GM12878 (cell line): ENCODE data around the gene NOL12. TPM values are rescaled to one million over a fixed set of nuclear protein-coding genes. Genes with fewer than 3 reads are reported as not detected.

Experiments used
- ATAC-seq: fragments of 200-7000 bp; cut with Tn5 transposase; 3 replicates; pipeline ENCODE4 v1.9.1; 2020; ENCODE audit warnings: mild to moderate bottlenecking, moderate library complexity
- BruUV-seq: library from RNA; stranded (reverse); fragments of 400-500 nt; replicated peaks from 2 replicates; lab custom pipeline; 2021; lab: Mats Ljungman, UMichigan
- CTCF ChIA-PET: fragments of 300-600 bp; sonication (Branson Sonifier 250); formaldehyde crosslinking; extraction: SDS; loops from one replicate; lab custom pipeline; 2021; ENCODE audit warnings: inconsistent platforms; lab: Yijun Ruan, JAX
- POLR2A ChIA-PET: fragments of 350-600 bp; formaldehyde crosslinking; extraction: SDS; loops from one replicate; lab custom pipeline; 2021; ENCODE audit warnings: inconsistent platforms; lab: Charles Lee
- RAD21 ChIA-PET: fragments of 300-600 bp; sonication (Branson Sonifier 250); formaldehyde crosslinking; loops from one replicate; lab custom pipeline; 2023; ENCODE audit warnings: antibody characterized with exemption; ENCODE audit not compliant: unreplicated experiment; lab: Charles Lee
- SMC1A ChIA-PET: fragments of 300-600 bp; sonication (Branson Sonifier 250); formaldehyde crosslinking; loops from one replicate; lab custom pipeline; 2023; ENCODE audit not compliant: unreplicated experiment, uncharacterized antibody; lab: Charles Lee
- DNase-seq: peaks from one replicate; pipeline ENCODE4 v3.0.0-alpha.2; 2011; ENCODE audit warnings: low read depth, low spot score
- FAIRE-seq: peaks from 3 replicates; lab custom pipeline; 2011; peaks lifted over from hg19 to GRCh38; lab: Jason Lieb, UNC
- H2AFZ ChIP-seq: 2 replicates; pipeline ENCODE4 v1.6.0; 2011; ENCODE audit warnings: low read depth, low read length, control low read depth; ENCODE audit not compliant: control insufficient read depth
- H3K27ac ChIP-seq: 2 replicates; pipeline ENCODE4 v1.5.1; 2011; ENCODE audit warnings: control low read depth; ENCODE audit not compliant: control insufficient read depth, insufficient read depth
- H3K27me3 ChIP-seq, 2 experiments: replicated peaks in 1 of 2; 2 replicates each; pipeline versions ENCODE4 v1.6.0 to v1.6.1; 2011; ENCODE audit warnings: low read length in 1 of 2; ENCODE audit not compliant: control insufficient read depth in 2 of 2, insufficient read depth in 2 of 2
- H3K36me3 ChIP-seq, 2 experiments: 2 replicates each; pipeline ENCODE4 v1.5.1; 2011; ENCODE audit warnings: low read length in 1 of 2; ENCODE audit not compliant: control insufficient read depth in 2 of 2, insufficient read depth in 2 of 2
- H3K4me1 ChIP-seq: 2 replicates; pipeline ENCODE4 v1.6.1; 2011; ENCODE audit warnings: mild to moderate bottlenecking, low read length, moderate library complexity, mixed read lengths; ENCODE audit not compliant: control insufficient read depth, insufficient read depth
- H3K4me2 ChIP-seq: 2 replicates; pipeline ENCODE4 v1.6.0; 2011; ENCODE audit warnings: control low read depth; ENCODE audit not compliant: control insufficient read depth, insufficient read depth
- H3K4me3 ChIP-seq: fragments of 200-600 bp; sonication (generic); 2 replicates; pipeline ENCODE4 v1.5.1; 2016
- H3K79me2 ChIP-seq: 2 replicates; pipeline ENCODE4 v1.6.0; 2011; ENCODE audit warnings: low read length; ENCODE audit not compliant: control insufficient read depth, insufficient read depth
- H3K9ac ChIP-seq: 2 replicates; pipeline ENCODE4 v1.8.0; 2011; ENCODE audit warnings: low read length, control low read depth, mixed read lengths; ENCODE audit not compliant: control insufficient read depth, insufficient read depth
- H3K9me3 ChIP-seq: replicated peaks from 3 replicates; pipeline ENCODE4 v1.5.1; 2011; ENCODE audit warnings: mild to moderate bottlenecking, low read length; ENCODE audit not compliant: control insufficient read depth, insufficient read depth
- H4K20me1 ChIP-seq: 2 replicates; pipeline ENCODE4 v1.6.0; 2011; ENCODE audit not compliant: control insufficient read depth, insufficient read depth
- CHD1 ChIP-seq: IDR thresholded peaks from 2 replicates; pipeline ENCODE4 v1.6.1; 2012; ENCODE audit warnings: low read depth, low read length, improper control_type of control experiment
- FOS ChIP-seq: IDR thresholded peaks from 3 replicates; pipeline ENCODE4 v1.6.1; 2011; ENCODE audit warnings: borderline replicate concordance; ENCODE audit not compliant: insufficient read length; ENCODE audit errors: extremely low read depth
- HCFC1 ChIP-seq: fragments of 150-350 bp; IDR thresholded peaks from 2 replicates; pipeline ENCODE4 v1.6.1; 2014; ENCODE audit warnings: low read length
- HDAC2 ChIP-seq: fragments of 200-600 bp; sonication (generic); IDR thresholded peaks from 2 replicates; pipeline ENCODE4 v1.6.1; 2017
- KLF5 ChIP-seq: fragments of 450-650 bp; IDR thresholded peaks from 2 replicates; pipeline ENCODE4 v1.6.1; 2014; ENCODE audit warnings: mild to moderate bottlenecking; ENCODE audit not compliant: partially characterized antibody
- PBX3 ChIP-seq: IDR thresholded peaks from 2 replicates; pipeline ENCODE4 v1.6.1; 2011; ENCODE audit warnings: mild to moderate bottlenecking, low read depth, low read length, moderate library complexity; ENCODE audit not compliant: insufficient replicate concordance
- RAD51 ChIP-seq: fragments of 450-650 bp; IDR thresholded peaks from 2 replicates; pipeline ENCODE4 v1.6.1; 2016; ENCODE audit warnings: moderate library complexity, mild to moderate bottlenecking, inconsistent platforms
- RB1 ChIP-seq: fragments of 450-650 bp; formaldehyde crosslinking; IDR thresholded peaks from 2 replicates; pipeline ENCODE4 v1.6.1; 2017; ENCODE audit warnings: mild to moderate bottlenecking, borderline replicate concordance
- RUNX3 ChIP-seq: IDR thresholded peaks from 2 replicates; pipeline ENCODE4 v1.6.1; 2012; ENCODE audit warnings: low read length, inconsistent platforms
- SMAD1 ChIP-seq: fragments of 450-650 bp; IDR thresholded peaks from 2 replicates; pipeline ENCODE4 v1.6.1; 2018; ENCODE audit warnings: mild to moderate bottlenecking, low read depth; ENCODE audit not compliant: partially characterized antibody
- SREBF2 ChIP-seq: IDR thresholded peaks from 2 replicates; pipeline ENCODE4 v1.6.1; 2012; ENCODE audit warnings: mild to moderate bottlenecking, low read length
- SRF ChIP-seq, 2 experiments: IDR thresholded peaks; 2 replicates each; pipeline ENCODE4 v1.6.1; 2011; ENCODE audit warnings: low read depth in 2 of 2, low read length in 2 of 2, mild to moderate bottlenecking in 1 of 2, moderate library complexity in 1 of 2
- TARDBP ChIP-seq: IDR thresholded peaks from 2 replicates; pipeline ENCODE4 v1.6.1; 2016; ENCODE audit warnings: borderline replicate concordance
- WRNIP1 ChIP-seq: IDR thresholded peaks from 2 replicates; pipeline ENCODE4 v1.6.1; 2011; ENCODE audit warnings: low read depth, low read length, improper control_type of control experiment, borderline replicate concordance
- ZNF274 ChIP-seq: IDR thresholded peaks from one replicate; pipeline ENCODE4 v1.8.0; 2011; ENCODE audit not compliant: insufficient read length, insufficient read depth
- WGBS: methylation state at CpG from one replicate; pipeline ENCODE4 v1.1.6; 2016; ENCODE audit warnings: low lambda C conversion rate; ENCODE audit not compliant: insufficient replicate concordance, insufficient coverage; ENCODE audit errors: missing lambda C conversion rate; 5-methylcytosine and 5-hydroxymethylcytosine counted together
- in situ Hi-C: fragments of 300-500 bp; cut with MboI; formaldehyde crosslinking; loops from 9 replicates; pipeline ENCODE4 v1.14.3; 2018; ENCODE audit warnings: mixed read lengths
- intact Hi-C: fragments of 100-400 bp; cut with micrococcal nuclease; formaldehyde crosslinking; loops from one replicate; pipeline ENCODE4 v1.14.2; 2022; ENCODE audit not compliant: unreplicated experiment
- polyA plus RNA-seq, 11 experiments: library from polyadenylated mRNA; depleted of rRNA in 4 of 11; unstranded in 6 of 11; stranded (reverse) in 5 of 11; fragments of >200 nt; fragmentation: Nextera tagmentation in 4 of 11; fragmentation: Illumina TruSeq in 1 of 11; extraction: Ambion mirVana in 4 of 11; extraction: Trizol in 1 of 11; gene quantifications; 1 replicate in 1 of 11; 2 replicates in 10 of 11; pipeline versions ENCODE4 v1.2.1 to v1.2.3, GENCODE V29; 2011 to 2016; ENCODE audit warnings: inconsistent platforms in 2 of 11, missing spikeins in 2 of 11, low read depth in 1 of 11
- total RNA-seq, 4 experiments: library from RNA; depleted of rRNA in 3 of 4; stranded (reverse); fragments of >200 nt in 3 of 4; fragmentation: Illumina TruSeq in 1 of 4; extraction: Trizol in 1 of 4; gene quantifications; 2 replicates each; pipeline versions ENCODE4 v1.2.1 to v1.2.3, GENCODE V29; 2013 to 2021

The NOL12 gene
- total and polyA plus RNA-seq, 10 of the 15 experiments (the other 5 are each of a cell fraction or from before 2014, with no cell fraction given), result 3.3 to 69.4 (median 41.1) TPM

- no peak overlapping the region for H3K4me3 ChIP-seq
- no TSS peak for BruUV-seq
- ATAC-seq (no peak), FAIRE-seq (no peak), DNase-seq (no peak)
- H3K9me3 ChIP-seq, result no peaks in the 10 kb centered on the region
- TF ChIP-seq RB1 (no peak), SMAD1 (no peak), RUNX3 (no peak), HDAC2 (no peak), SRF (IDR thresholded peaks at IDR 0.05; ENCODE audit: low read depth in 2 of 2, low read length in 2 of 2) (no peak)
- no peak overlapping the region for H3K27ac ChIP-seq
- ChIA-PET RAD21 (interaction anchor here (1.3 to 1.6 kb wide), 2 partner anchors 8 to 65 kb away, joined by 4 to 5 read pairs; partner anchors contain the start of gene GGA1), SMC1A (interaction anchor here (3.8 kb wide), 1 partner anchor 13 kb away, joined by 34 read pairs; the partner anchor contains the start of gene PDXP), POLR2A (interaction anchor here (14.0 kb wide), 1 partner anchor 12 kb away, joined by 209 read pairs; the partner anchor contains the start of gene PDXP), CTCF (interaction anchor here (1.0 to 19.9 kb wide), 3 partner anchors 9 to 35 kb away, joined by 3 to 414 read pairs (median 396); partner anchors contain the start of genes PDXP and SH3BP1)
- H3K27me3 ChIP-seq, result no peaks in the 10 kb centered on the region
- in situ Hi-C loops (no loop called here), intact Hi-C loops (no loop called here)
- 90% methylated on average over 11 of the region's 11 CpGs for WGBS
- H3K4me2 ChIP-seq, result 0 out of 2 replicates have a peak overlapping the region, but pooled peaks have one; percentile 36
- H3K79me2 ChIP-seq, result peaks cover 27% of the 10 kb centered on the region
- H2AFZ ChIP-seq, result no peak overlapping the region
- peaks cover 26% of the 10 kb centered on the region for H3K4me1 ChIP-seq
- 0 out of 4 replicates have a peak, but pooled peaks cover 0 to 2% of the 10 kb centered on the region in 2 experiments for H3K36me3 ChIP-seq
- H4K20me1 ChIP-seq, result no peaks in the 10 kb centered on the region
- H3K9ac ChIP-seq, result no peak overlapping the region
Observed at GRCh38 chr22:37672920-37673455, 13.2 kb upstream of the NOL12 start.

DNA sequence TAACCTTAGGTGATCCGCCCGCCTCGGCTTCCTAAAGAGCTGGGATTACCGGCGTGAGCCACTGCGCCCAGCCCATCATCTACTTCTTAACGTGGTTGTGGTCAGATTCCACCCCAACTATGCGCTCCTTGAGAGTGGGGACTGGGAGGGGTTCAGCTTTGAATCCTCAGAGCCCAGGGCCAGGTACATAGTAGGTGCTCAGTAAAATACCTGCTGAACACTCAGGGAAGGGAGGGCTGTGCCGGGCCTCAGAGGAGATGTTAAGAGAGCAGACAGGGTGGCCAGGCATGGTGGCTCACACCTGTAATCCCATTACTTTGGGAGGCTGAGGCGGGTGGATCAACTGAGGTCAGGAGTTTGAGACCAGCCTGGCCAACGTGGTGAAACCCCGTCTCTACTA is 11.9 kb upstream of the NOL12 start:
- FAIRE-seq (no peak), ATAC-seq (no peak), DNase-seq (no peak)
- Histone ChIP-seq H3K27me3 (no peaks in the 10 kb centered on the region), H3K79me2 (peaks cover 30% of the 10 kb centered on the region), H3K4me3 (no peak overlapping the region), H2AFZ (no peak overlapping the region), H4K20me1 (no peaks in the 10 kb centered on the region), H3K4me1 (peaks cover 28% of the 10 kb centered on the region), H3K4me2 (peak overlapping the region; percentile 64), H3K27ac (peak overlapping the region; percentile 45), H3K36me3 (peaks cover 0 to 2% of the 10 kb centered on the region in 2 experiments; a peak in 1 of 4 replicates), H3K9ac (no peak overlapping the region), H3K9me3 (no peaks in the 10 kb centered on the region)
- ChIA-PET SMC1A (interaction anchor here (0.6 to 10.9 kb wide), 4 partner anchors 14 to 133 kb away, joined by 3 to 98 read pairs (median 41); partner anchors contain the start of genes GCAT, GGA1 and PDXP), POLR2A (interaction anchor here (0.6 to 14.0 kb wide), 6 partner anchors 7 to 66 kb away, joined by 4 to 209 read pairs (median 11); partner anchors contain the start of genes GGA1 and PDXP), RAD21 (interaction anchor here (1.3 to 5.1 kb wide), 5 partner anchors 14 to 67 kb away, joined by 3 to 112 read pairs (median 25); partner anchors contain the start of genes GGA1, PDXP and SH3BP1), CTCF (interaction anchor here (13.6 to 19.9 kb wide), 3 partner anchors 13 to 67 kb away, joined by 178 to 414 read pairs (median 396); partner anchors contain the start of genes GGA1, PDXP and SH3BP1)
- 87% methylated on average over 12 of the region's 12 CpGs for WGBS
- intact Hi-C loops, result no loop called here
- TF ChIP-seq ZNF274 (no peak), SREBF2 (no peak), KLF5 (no peak), PBX3 (no peak), TARDBP (no peak), WRNIP1 (no peak), HCFC1 (no peak), RAD51 (no peak), SMAD1 (no peak), CHD1 (no peak), FOS (no peak)
- in situ Hi-C loops, result no loop called here
- BruUV-seq, result no TSS peak
